Neural progenitor cell (in vitro differentiated cells): ENCODE data around the gene FOXO4. TPM values are rescaled to one million over a fixed set of nuclear protein-coding genes. Genes with fewer than 3 reads are reported as not detected.

ENCODE experiments used
- DNase-seq: peaks from one replicate; pipeline ENCODE4 v3.0.0-alpha.2; 2016; ENCODE audit warnings: low spot score
- H2AFZ ChIP-seq: fragments of 200-600 bp; sonication (generic); replicated peaks from 2 replicates; pipeline ENCODE4 v1.6.1; 2016; ENCODE audit warnings: antibody characterized with exemption
- H3F3A ChIP-seq: fragments of 200-600 bp; sonication (generic); 2 replicates; pipeline ENCODE4 v1.6.1; 2016; ENCODE audit warnings: antibody characterized with exemption, low read depth
- H3K27ac ChIP-seq: fragments of 200-600 bp; sonication (generic); 2 replicates; pipeline ENCODE4 v1.5.1; 2016; ENCODE audit warnings: mild to moderate bottlenecking
- H3K27me3 ChIP-seq: fragments of 200-600 bp; sonication (generic); 2 replicates; pipeline ENCODE4 v1.6.1; 2016; ENCODE audit warnings: mild to moderate bottlenecking, moderate library complexity
- H3K36me3 ChIP-seq: fragments of 200-600 bp; sonication (generic); 2 replicates; pipeline ENCODE4 v1.5.1; 2016
- H3K4me1 ChIP-seq: fragments of 200-600 bp; sonication (generic); 2 replicates; pipeline ENCODE4 v1.6.1; 2016; ENCODE audit warnings: mixed run types
- H3K4me2 ChIP-seq: fragments of 200-600 bp; sonication (generic); 2 replicates; pipeline ENCODE4 v1.6.1; 2016
- H3K4me3 ChIP-seq: fragments of 200-600 bp; sonication (generic); 2 replicates; pipeline ENCODE4 v1.5.1; 2016
- H3K79me2 ChIP-seq: fragments of 200-600 bp; sonication (generic); 2 replicates; pipeline ENCODE4 v1.6.1; 2016; ENCODE audit warnings: low read depth
- H3K9ac ChIP-seq: fragments of 200-600 bp; sonication (generic); 2 replicates; pipeline ENCODE4 v1.6.1; 2016
- H3K9me3 ChIP-seq: fragments of 200-600 bp; sonication (generic); 2 replicates; pipeline ENCODE4 v1.5.1; 2016; ENCODE audit warnings: low read depth
- H4K20me1 ChIP-seq: fragments of 200-600 bp; sonication (generic); 2 replicates; pipeline ENCODE4 v1.6.1; 2016; ENCODE audit warnings: low read depth
- H3K27ac Mint-ChIP-seq: 3 replicates; pipeline ENCODE4 v1.8.0; 2021; ENCODE audit warnings: mixed read lengths
- H3K27me3 Mint-ChIP-seq: 2 replicates; pipeline ENCODE4 v1.8.0; 2022; ENCODE audit warnings: low read depth, mild to moderate bottlenecking, inconsistent platforms, moderate library complexity, mixed read lengths; ENCODE audit not compliant: insufficient read depth
- H3K36me3 Mint-ChIP-seq: 3 replicates; pipeline ENCODE4 v1.8.0; 2021; ENCODE audit warnings: mixed read lengths
- H3K4me1 Mint-ChIP-seq: 3 replicates; pipeline ENCODE4 v1.8.0; 2021; ENCODE audit warnings: mixed read lengths
- H3K4me3 Mint-ChIP-seq: 3 replicates; pipeline ENCODE4 v1.8.0; 2021; ENCODE audit warnings: mild to moderate bottlenecking, moderate library complexity, mixed read lengths
- H3K9me3 Mint-ChIP-seq: 3 replicates; pipeline ENCODE4 v1.8.0; 2020; ENCODE audit warnings: mixed read lengths
- EZH2 ChIP-seq: fragments of 200-600 bp; sonication (generic); IDR thresholded peaks from 2 replicates; pipeline ENCODE4 v1.6.1; 2017; ENCODE audit warnings: antibody characterized with exemption, mild to moderate bottlenecking, moderate library complexity
- EZH2phosphoT487 ChIP-seq: fragments of 200-600 bp; sonication (generic); IDR thresholded peaks from 2 replicates; pipeline ENCODE4 v1.6.1; 2017; ENCODE audit warnings: antibody characterized with exemption
- total RNA-seq: library from RNA; depleted of rRNA; stranded (reverse); fragments of >200 nt; gene quantifications from 2 replicates; pipeline ENCODE4 v1.2.3, GENCODE V29; 2015; ENCODE audit warnings: low replicate concordance
- TF ChIP-seq, protein P1 (sequence below): fragments of 200-600 bp; sonication (generic); IDR thresholded peaks from 2 replicates; pipeline ENCODE4 v1.5.1; 2017; ENCODE audit warnings: antibody characterized with exemption, mild to moderate bottlenecking

FOXO4 gene
- total RNA-seq, 1 donor from 2014 or later = 2.5 TPM

DNA sequence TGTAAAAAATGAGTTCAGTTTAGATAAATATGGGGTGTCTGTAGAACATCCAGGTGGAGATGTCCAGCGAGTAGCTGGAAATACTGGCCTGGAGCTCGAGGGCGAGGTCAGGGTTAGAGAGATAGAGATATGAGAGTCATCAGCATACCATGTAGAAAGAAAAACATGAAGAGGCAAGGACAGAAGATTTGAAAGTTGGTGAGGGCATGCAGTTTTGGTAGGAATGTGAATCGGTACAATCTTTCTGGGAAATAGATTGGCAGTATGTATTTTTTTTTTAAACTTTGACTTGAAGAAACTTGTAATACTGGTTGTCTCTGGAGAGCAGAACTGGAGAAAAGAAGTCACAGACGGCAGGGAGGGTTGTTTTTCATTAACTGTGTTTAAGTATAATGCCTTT, 25.1 kb upstream of the FOXO4 start:
- H2AFZ ChIP-seq = peak overlapping the region; percentile 13
- no peak overlapping the region for H3K4me3 Mint-ChIP-seq
- H3K9me3 ChIP-seq = no peaks in the 10 kb centered on the region
- peaks cover 4% of the 10 kb centered on the region for H3K27me3 Mint-ChIP-seq
- no peak for DNase-seq
- H3K36me3 ChIP-seq = no peaks in the 10 kb centered on the region
- no peak overlapping the region for H3K9ac ChIP-seq
- peaks cover 5% of the 10 kb centered on the region for H3K4me1 Mint-ChIP-seq
- peaks cover 22% of the 10 kb centered on the region for H3K79me2 ChIP-seq
- H3F3A ChIP-seq = peaks cover 26% of the 10 kb centered on the region
- H3K27ac Mint-ChIP-seq = no peak overlapping the region
- no peaks in the 10 kb centered on the region for H3K27me3 ChIP-seq
- H4K20me1 ChIP-seq = no peaks in the 10 kb centered on the region
- H3K4me3 ChIP-seq = no peak overlapping the region
- H3K4me1 ChIP-seq = peaks cover 4% of the 10 kb centered on the region
- no peak overlapping the region for H3K27ac ChIP-seq
- no peak for TF ChIP-seq EZH2
- TF ChIP-seq, protein P1, sequence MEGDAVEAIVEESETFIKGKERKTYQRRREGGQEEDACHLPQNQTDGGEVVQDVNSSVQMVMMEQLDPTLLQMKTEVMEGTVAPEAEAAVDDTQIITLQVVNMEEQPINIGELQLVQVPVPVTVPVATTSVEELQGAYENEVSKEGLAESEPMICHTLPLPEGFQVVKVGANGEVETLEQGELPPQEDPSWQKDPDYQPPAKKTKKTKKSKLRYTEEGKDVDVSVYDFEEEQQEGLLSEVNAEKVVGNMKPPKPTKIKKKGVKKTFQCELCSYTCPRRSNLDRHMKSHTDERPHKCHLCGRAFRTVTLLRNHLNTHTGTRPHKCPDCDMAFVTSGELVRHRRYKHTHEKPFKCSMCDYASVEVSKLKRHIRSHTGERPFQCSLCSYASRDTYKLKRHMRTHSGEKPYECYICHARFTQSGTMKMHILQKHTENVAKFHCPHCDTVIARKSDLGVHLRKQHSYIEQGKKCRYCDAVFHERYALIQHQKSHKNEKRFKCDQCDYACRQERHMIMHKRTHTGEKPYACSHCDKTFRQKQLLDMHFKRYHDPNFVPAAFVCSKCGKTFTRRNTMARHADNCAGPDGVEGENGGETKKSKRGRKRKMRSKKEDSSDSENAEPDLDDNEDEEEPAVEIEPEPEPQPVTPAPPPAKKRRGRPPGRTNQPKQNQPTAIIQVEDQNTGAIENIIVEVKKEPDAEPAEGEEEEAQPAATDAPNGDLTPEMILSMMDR = no peak
- TF ChIP-seq EZH2phosphoT487 = no peak
- peaks cover 2% of the 10 kb centered on the region for H3K36me3 Mint-ChIP-seq
- no peaks in the 10 kb centered on the region for H3K9me3 Mint-ChIP-seq
- no peak overlapping the region for H3K4me2 ChIP-seq

- no peak overlapping the region for H3K4me2 ChIP-seq
- no peak overlapping the region for H3K9ac ChIP-seq
- no peak for DNase-seq
- no peaks in the 10 kb centered on the region for H3K9me3 ChIP-seq
- Mint-ChIP-seq H3K4me1 (no peaks in the 10 kb centered on the region), H3K27me3 (no peaks in the 10 kb centered on the region), H3K36me3 (no peaks in the 10 kb centered on the region), H3K9me3 (no peaks in the 10 kb centered on the region), H3K27ac (no peak overlapping the region), H3K4me3 (no peak overlapping the region)
- H4K20me1 ChIP-seq = no peaks in the 10 kb centered on the region
- no peak overlapping the region for H3K27ac ChIP-seq
- no peaks in the 10 kb centered on the region for H3K4me1 ChIP-seq
- no peak overlapping the region for H2AFZ ChIP-seq
- H3K27me3 ChIP-seq = no peaks in the 10 kb centered on the region
- no peaks in the 10 kb centered on the region for H3F3A ChIP-seq
- no peaks in the 10 kb centered on the region for H3K36me3 ChIP-seq
- no peaks in the 10 kb centered on the region for H3K79me2 ChIP-seq
- TF ChIP-seq EZH2 (no peak), EZH2phosphoT487 (no peak)
- TF ChIP-seq, protein P1 = no peak
- no peak overlapping the region for H3K4me3 ChIP-seq
These were observed 14.1 kb upstream of the FOXO4 start for GRCh38 chrX:71081330-71082123.

GRCh38 chrX:71082124-71082647, 13.5 kb upstream of the FOXO4 start:
- DNase-seq = no peak
- Histone ChIP-seq H3K4me2 (no peak overlapping the region), H3K36me3 (no peaks in the 10 kb centered on the region), H3K4me1 (no peaks in the 10 kb centered on the region), H4K20me1 (no peaks in the 10 kb centered on the region), H2AFZ (no peak overlapping the region), H3K27me3 (no peaks in the 10 kb centered on the region), H3K4me3 (no peak overlapping the region), H3K9me3 (no peaks in the 10 kb centered on the region), H3K27ac (no peak overlapping the region), H3K9ac (no peak overlapping the region), H3F3A (no peaks in the 10 kb centered on the region), H3K79me2 (no peaks in the 10 kb centered on the region)
- Mint-ChIP-seq H3K4me3 (no peak overlapping the region), H3K4me1 (no peaks in the 10 kb centered on the region), H3K27ac (no peak overlapping the region), H3K36me3 (no peaks in the 10 kb centered on the region), H3K27me3 (no peaks in the 10 kb centered on the region), H3K9me3 (no peaks in the 10 kb centered on the region)
- no peak for TF ChIP-seq EZH2
- TF ChIP-seq, protein P1 = no peak
- no peak for TF ChIP-seq EZH2phosphoT487
